ENCODE measurements around the gene NRP1. TPM values are rescaled to one million over a fixed set of nuclear protein-coding genes. Genes with fewer than 3 reads are reported as not detected.

The NRP1 gene
- total RNA-seq, 2 experiments from 2014 or later, result 0.06 TPM; not detected in 1

- Mint-ChIP-seq H3K4me3 (peak overlapping the region; percentile 79), H3K36me3 (ENCODE audit: low read depth) (no peaks in the 10 kb centered on the region), H3K9me3 (peaks cover 3% of the 10 kb centered on the region), H3K27ac (peak overlapping the region; percentile 82), H3K4me1 (ENCODE audit: low read depth) (peaks cover 69% of the 10 kb centered on the region), H3K27me3 (no peaks in the 10 kb centered on the region)
- ChIA-PET POLR2A (interaction anchor here (1.9 kb wide), 1 partner anchor 56 kb away, joined by 5 read pairs; no protein-coding TSS in a partner anchor), CTCF (interaction anchor here (0.7 to 2.5 kb wide), 2 partner anchors 55 to 93 kb away, joined by 4 to 15 read pairs; no protein-coding TSS in a partner anchor)
- intact Hi-C loops (cut with DNase I, micrococcal nuclease), result loop anchor here in 1 of 2 experiments (5.0 kb wide), 1 partner anchor 84 kb away; the partner anchor contains the start of gene NRP1
- no peaks in the 10 kb centered on the region for H3K27me3 ChIP-seq (ENCODE audit: control insufficient read depth in 1 of 2, insufficient read depth in 2 of 2, low read length in 2 of 2)
- H3K36me3 ChIP-seq (ENCODE audit: insufficient read depth, low read length), result no peaks in the 10 kb centered on the region
- ATAC-seq (ENCODE audit: poor library complexity), result peak; percentile 96
- H3K27ac ChIP-seq (ENCODE audit: low read depth in 1 of 2, low read length in 2 of 2), result no peak overlapping the region
- peaks cover 0 to 4% of the 10 kb centered on the region in 2 experiments for H3K9me3 ChIP-seq (ENCODE audit: control insufficient read depth in 1 of 2, insufficient read depth in 1 of 2, low read length in 2 of 2)
- DNase-seq, result peak in 6 of 14 experiments; percentile 10 to 87 (median 53)
- H3K4me3 ChIP-seq (ENCODE audit: low read length), result peak overlapping the region; percentile 0
- H3K4me1 ChIP-seq (ENCODE audit: insufficient read depth, low read length), result peaks cover 18% of the 10 kb centered on the region
- no peak for TF ChIP-seq CTCF (IDR thresholded peaks at IDR 0.05)
These were observed 85.8 kb downstream of the NRP1 start for GRCh38 chr10:33248638-33249037.

GRCh38 chr10:33247221-33247922, 87.1 kb downstream of the NRP1 start:
- no peak for TF ChIP-seq CTCF (IDR thresholded peaks at IDR 0.05)
- ChIA-PET POLR2A (no interaction called here), CTCF (no interaction called here)
- no peak for ATAC-seq (ENCODE audit: poor library complexity)
- Histone ChIP-seq H3K4me3 (ENCODE audit: low read length) (no peak overlapping the region), H3K4me1 (ENCODE audit: insufficient read depth, low read length) (peaks cover 18% of the 10 kb centered on the region), H3K9me3 (ENCODE audit: control insufficient read depth in 1 of 2, insufficient read depth in 1 of 2, low read length in 2 of 2) (peaks cover 0 to 4% of the 10 kb centered on the region in 2 experiments), H3K36me3 (ENCODE audit: insufficient read depth, low read length) (no peaks in the 10 kb centered on the region), H3K27ac (ENCODE audit: low read depth in 1 of 2, low read length in 2 of 2) (no peak overlapping the region), H3K27me3 (ENCODE audit: control insufficient read depth in 1 of 2, insufficient read depth in 2 of 2, low read length in 2 of 2) (no peaks in the 10 kb centered on the region)
- no peak for DNase-seq
- Mint-ChIP-seq H3K4me3 (no peak overlapping the region), H3K27ac (peak overlapping the region; percentile 82), H3K4me1 (ENCODE audit: low read depth) (peaks cover 63% of the 10 kb centered on the region), H3K36me3 (ENCODE audit: low read depth) (no peaks in the 10 kb centered on the region), H3K27me3 (no peaks in the 10 kb centered on the region), H3K9me3 (peaks cover 3% of the 10 kb centered on the region)
- intact Hi-C loops (cut with DNase I, micrococcal nuclease), result loop anchor here in 1 of 2 experiments (5.0 kb wide), 1 partner anchor 85 kb away; the partner anchor contains the start of gene NRP1

- Mint-ChIP-seq H3K9me3 (peaks cover 3% of the 10 kb centered on the region), H3K4me3 (no peak overlapping the region), H3K27ac (no peak overlapping the region), H3K36me3 (ENCODE audit: low read depth) (no peaks in the 10 kb centered on the region), H3K27me3 (no peaks in the 10 kb centered on the region), H3K4me1 (ENCODE audit: low read depth) (peaks cover 56% of the 10 kb centered on the region)
- intact Hi-C loops (cut with DNase I, micrococcal nuclease), result loop anchor here in 1 of 2 experiments (5.0 kb wide), 1 partner anchor 87 kb away; the partner anchor contains the start of gene NRP1
- Histone ChIP-seq H3K4me3 (ENCODE audit: low read length) (no peak overlapping the region), H3K9me3 (ENCODE audit: control insufficient read depth in 1 of 2, insufficient read depth in 1 of 2, low read length in 2 of 2) (no peaks in the 10 kb centered on the region), H3K27ac (ENCODE audit: low read depth in 1 of 2, low read length in 2 of 2) (no peak overlapping the region), H3K4me1 (ENCODE audit: insufficient read depth, low read length) (peaks cover 18% of the 10 kb centered on the region), H3K27me3 (ENCODE audit: control insufficient read depth in 1 of 2, insufficient read depth in 2 of 2, low read length in 2 of 2) (no peaks in the 10 kb centered on the region), H3K36me3 (ENCODE audit: insufficient read depth, low read length) (no peaks in the 10 kb centered on the region)
- POLR2A ChIA-PET, result no interaction called here
- DNase-seq (no peak), ATAC-seq (ENCODE audit: poor library complexity) (no peak)
- no peak for TF ChIP-seq CTCF (IDR thresholded peaks at IDR 0.05)
- CTCF ChIA-PET, result interaction anchor here (1.3 kb wide), 1 partner anchor 52 kb away, joined by 3 read pairs; no protein-coding TSS in a partner anchor
These were observed 89.1 kb downstream of the NRP1 start for GRCh38 chr10:33245343-33245742.
